Body of pancreas (tissue), 4 donors: ENCODE data around the gene ENOX2. TPM values are rescaled to one million over a fixed set of nuclear protein-coding genes. Genes with fewer than 3 reads are reported as not detected.
A peak's percentile ranks its signal among the peaks of the same experiment; 100 is the strongest.

Source experiments
- ATAC-seq: fragments of 150-250 bp; one replicate; pipeline ENCODE4 v1.9.1; 2016
- DNase-seq, 4 donors: peaks; one replicate each; pipeline ENCODE4 v3.0.0-alpha.2; 2019
- H3K27ac ChIP-seq, 4 donors: fragments of 200-600 bp; sonication (generic); 1 replicate in 3 of 4; 2 replicates in 1 of 4; pipeline versions ENCODE4 v1.5.1 to v1.6.1; 2016 to 2019; ENCODE audit warnings: mild to moderate bottlenecking in 1 of 4, mixed read lengths in 1 of 4, moderate library complexity in 1 of 4
- H3K27me3 ChIP-seq, 2 donors: fragments of 200-600 bp; sonication (generic); one replicate each; pipeline ENCODE4 v1.6.0; 2016; ENCODE audit warnings: mild to moderate bottlenecking in 1 of 2
- H3K36me3 ChIP-seq, 2 donors: fragments of 200-600 bp; sonication (generic); replicated peaks in 1 of 2; 2 replicates each; pipeline ENCODE4 v1.5.1; 2016; ENCODE audit warnings: low read depth in 2 of 2; ENCODE audit not compliant: insufficient read depth in 1 of 2
- H3K4me1 ChIP-seq: fragments of 200-600 bp; sonication (generic); one replicate; pipeline ENCODE4 v1.6.0; 2016
- H3K4me3 ChIP-seq, 2 donors: fragments of 200-600 bp; sonication (generic); 1 replicate in 1 of 2; 2 replicates in 1 of 2; pipeline ENCODE4 v1.5.1; 2016 to 2019
- H3K9me3 ChIP-seq, 3 donors: fragments of 200-600 bp; sonication (generic); 1 replicate in 2 of 3; 2 replicates in 1 of 3; pipeline ENCODE4 v1.5.1; 2016
- POLR2A ChIP-seq, 3 donors: fragments of 450-650 bp; IDR thresholded peaks; one replicate each; pipeline ENCODE4 v1.6.1; 2016; ENCODE audit warnings: antibody characterized with exemption in 3 of 3, mild to moderate bottlenecking in 2 of 3
- WGBS, 2 donors: methylation state at CpG; one replicate each; pipeline ENCODE4 v1.1.5; 2017; 5-methylcytosine and 5-hydroxymethylcytosine counted together
- intact Hi-C: fragments of 100-400 bp; cut with DNase I; formaldehyde crosslinking; loops from one replicate; pipeline ENCODE4 v1.15.1; 2023
- total RNA-seq, 2 donors: library from RNA; depleted of rRNA; stranded (reverse); fragments of >200 nt; gene quantifications; one replicate each; pipeline ENCODE4 v1.1.0, GENCODE V29; 2016
- TF ChIP-seq, protein P1 (sequence below), 7 experiments: fragments of 450-650 bp in 4 of 7; fragments of 200-600 bp in 3 of 7; sonication (generic) in 3 of 7; IDR thresholded peaks; one replicate each; pipeline ENCODE4 v1.5.1; 2016 to 2019; ENCODE audit warnings: antibody characterized with exemption in 7 of 7

Gene ENOX2
- total RNA-seq, 2 donors from 2014 or later = 7.9 to 9.1 TPM

DNA sequence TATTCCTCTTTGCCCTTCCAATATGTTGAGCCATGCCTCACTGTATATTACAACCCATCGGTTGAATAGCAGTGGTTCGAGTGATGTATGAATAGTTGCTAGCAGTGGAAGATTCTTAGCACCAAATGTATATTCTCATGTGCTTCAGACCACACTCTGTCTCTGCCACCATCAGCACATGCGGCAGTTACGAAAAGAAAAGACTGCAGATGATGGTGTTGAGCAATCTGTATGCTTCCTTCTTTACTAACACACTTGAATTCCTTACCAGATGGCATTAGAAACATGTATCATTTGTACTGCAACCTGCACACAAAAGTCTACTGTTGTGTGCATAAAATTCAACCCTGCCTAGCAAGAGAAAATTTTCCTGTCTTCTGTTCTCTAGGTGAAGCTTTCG lies 214.6 kb downstream of the ENOX2 start:
- TF ChIP-seq, protein P1, sequence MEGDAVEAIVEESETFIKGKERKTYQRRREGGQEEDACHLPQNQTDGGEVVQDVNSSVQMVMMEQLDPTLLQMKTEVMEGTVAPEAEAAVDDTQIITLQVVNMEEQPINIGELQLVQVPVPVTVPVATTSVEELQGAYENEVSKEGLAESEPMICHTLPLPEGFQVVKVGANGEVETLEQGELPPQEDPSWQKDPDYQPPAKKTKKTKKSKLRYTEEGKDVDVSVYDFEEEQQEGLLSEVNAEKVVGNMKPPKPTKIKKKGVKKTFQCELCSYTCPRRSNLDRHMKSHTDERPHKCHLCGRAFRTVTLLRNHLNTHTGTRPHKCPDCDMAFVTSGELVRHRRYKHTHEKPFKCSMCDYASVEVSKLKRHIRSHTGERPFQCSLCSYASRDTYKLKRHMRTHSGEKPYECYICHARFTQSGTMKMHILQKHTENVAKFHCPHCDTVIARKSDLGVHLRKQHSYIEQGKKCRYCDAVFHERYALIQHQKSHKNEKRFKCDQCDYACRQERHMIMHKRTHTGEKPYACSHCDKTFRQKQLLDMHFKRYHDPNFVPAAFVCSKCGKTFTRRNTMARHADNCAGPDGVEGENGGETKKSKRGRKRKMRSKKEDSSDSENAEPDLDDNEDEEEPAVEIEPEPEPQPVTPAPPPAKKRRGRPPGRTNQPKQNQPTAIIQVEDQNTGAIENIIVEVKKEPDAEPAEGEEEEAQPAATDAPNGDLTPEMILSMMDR (IDR thresholded peaks at IDR 0.05) = no peak
- no peak for TF ChIP-seq POLR2A (IDR thresholded peaks at IDR 0.05)
- Histone ChIP-seq H3K27ac (no peak overlapping the region), H3K9me3 (no peaks in the 10 kb centered on the region), H3K27me3 (no peaks in the 10 kb centered on the region), H3K4me3 (no peak overlapping the region), H3K4me1 (no peaks in the 10 kb centered on the region), H3K36me3 (no peaks in the 10 kb centered on the region)
- ATAC-seq = no peak
- DNase-seq = no peak
- WGBS, 2 donors = 68 to 97% methylated on average over 5 of the region's 5 CpGs
- intact Hi-C loops = no loop called here

DNA sequence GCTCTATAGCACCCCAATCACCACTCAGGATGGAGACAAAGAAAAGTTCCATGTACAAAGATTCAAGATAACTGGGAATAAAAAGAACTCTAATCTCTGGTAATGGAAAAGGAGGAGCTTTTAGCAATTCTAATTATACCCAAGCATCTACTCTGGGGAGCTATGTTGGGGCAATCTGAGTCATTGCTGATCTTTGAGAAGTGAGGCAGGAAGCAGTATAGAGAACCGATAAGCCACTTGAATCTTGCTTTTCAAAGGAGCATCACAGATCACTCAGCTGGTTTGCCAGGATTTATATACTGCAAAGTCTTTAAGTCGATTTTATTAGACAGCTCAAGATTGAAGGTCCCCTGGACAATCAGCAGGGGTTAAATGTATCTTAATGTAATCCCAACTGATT lies 220.0 kb downstream of the ENOX2 start:
- intact Hi-C loops = no loop called here
- Histone ChIP-seq H3K27me3 (no peaks in the 10 kb centered on the region), H3K4me3 (no peak overlapping the region), H3K27ac (no peak overlapping the region), H3K36me3 (no peaks in the 10 kb centered on the region), H3K4me1 (no peaks in the 10 kb centered on the region), H3K9me3 (no peaks in the 10 kb centered on the region)
- WGBS, 2 donors = 73 to 79% methylated on average over 2 of the region's 2 CpGs
- ATAC-seq = no peak
- no peak for DNase-seq
- no peak for TF ChIP-seq POLR2A (IDR thresholded peaks at IDR 0.05)
- TF ChIP-seq, protein P1 (IDR thresholded peaks at IDR 0.05) = no peak

DNA sequence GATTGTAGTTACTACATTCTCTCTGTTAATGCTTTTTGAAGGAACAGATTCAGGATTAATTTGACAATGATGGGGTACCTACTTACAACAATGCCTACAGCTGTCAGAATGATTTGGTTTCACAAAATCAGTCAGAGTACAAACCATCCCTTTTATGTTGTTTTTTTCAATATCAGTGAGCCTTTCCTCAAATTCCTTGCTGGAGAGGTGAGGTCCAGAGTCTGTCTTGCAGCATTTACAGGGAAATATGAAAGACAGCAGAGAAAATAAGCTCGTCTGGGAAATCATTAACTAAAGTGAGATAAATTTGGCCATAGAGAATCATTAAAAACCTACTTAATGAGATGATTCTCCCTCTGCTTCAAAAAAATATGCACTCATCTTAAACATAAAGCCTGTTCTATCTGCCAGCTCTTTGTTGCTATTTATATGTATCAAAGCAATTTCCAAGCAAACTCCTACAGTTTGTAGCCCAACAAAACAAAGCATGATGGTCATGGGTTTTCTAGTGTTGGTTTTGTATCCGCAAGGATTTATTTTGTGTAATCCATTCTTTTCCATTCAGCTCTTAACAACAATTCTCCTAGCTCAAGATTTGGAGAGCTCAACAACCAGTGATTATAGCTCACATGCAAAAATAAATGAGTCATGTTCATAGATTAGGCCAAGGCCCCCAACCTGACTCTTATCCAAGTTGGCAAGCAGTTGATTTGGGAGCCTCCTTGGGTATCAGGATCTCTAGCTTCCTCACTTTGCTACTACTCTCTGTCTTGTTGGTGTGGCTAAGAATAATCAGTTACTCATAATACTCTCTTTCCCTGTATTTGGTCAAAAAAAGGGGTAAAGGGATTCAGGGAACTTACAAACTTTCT lies 222.6 kb downstream of the ENOX2 start:
- Histone ChIP-seq H3K4me3 (no peak overlapping the region), H3K9me3 (no peaks in the 10 kb centered on the region), H3K4me1 (peaks cover 6% of the 10 kb centered on the region), H3K27ac (no peak overlapping the region), H3K27me3 (no peaks in the 10 kb centered on the region), H3K36me3 (no peaks in the 10 kb centered on the region)
- peak in 3 of 4 donors; percentile 5 to 44 (median 28) for DNase-seq
- TF ChIP-seq, protein P1 (IDR thresholded peaks at IDR 0.05) = no peak
- TF ChIP-seq POLR2A (IDR thresholded peaks at IDR 0.05) = no peak
- no peak for ATAC-seq
- intact Hi-C loops = no loop called here
- 32 to 48% methylated on average over 2 of the region's 2 CpGs for WGBS, 2 donors

DNA sequence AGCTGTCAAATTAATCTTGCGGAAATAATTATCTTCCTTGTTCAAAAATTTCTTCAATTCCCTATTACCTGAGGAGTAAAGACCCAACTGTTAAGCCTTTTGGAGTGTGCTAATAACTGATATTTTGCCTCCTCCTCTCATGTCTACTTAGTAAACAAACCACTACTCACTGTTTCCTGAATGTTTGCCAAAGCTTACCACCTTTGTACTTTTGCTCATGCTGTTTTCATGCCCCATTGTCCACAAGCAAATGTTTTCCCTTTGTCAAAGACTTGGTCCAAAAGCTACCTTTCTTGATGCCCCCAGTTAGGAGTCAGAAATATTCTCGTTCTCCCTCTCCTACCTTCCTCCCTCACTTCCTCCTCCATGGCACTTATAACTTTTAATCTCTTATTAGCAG lies 226.1 kb downstream of the ENOX2 start:
- peaks cover 6% of the 10 kb centered on the region for H3K4me1 ChIP-seq
- intact Hi-C loops = no loop called here
- H3K9me3 ChIP-seq = no peaks in the 10 kb centered on the region
- ATAC-seq (no peak), DNase-seq (peak in 1 of 4 donors; percentile 3)
- no peak overlapping the region for H3K4me3 ChIP-seq
- no peaks in the 10 kb centered on the region for H3K36me3 ChIP-seq
- no peak overlapping the region for H3K27ac ChIP-seq
- TF ChIP-seq POLR2A (IDR thresholded peaks at IDR 0.05) = no peak
- TF ChIP-seq, protein P1 (IDR thresholded peaks at IDR 0.05) = no peak
- 33 to 50% methylated on average over 2 of the region's 2 CpGs for WGBS, 2 donors
- H3K27me3 ChIP-seq = no peaks in the 10 kb centered on the region

DNA sequence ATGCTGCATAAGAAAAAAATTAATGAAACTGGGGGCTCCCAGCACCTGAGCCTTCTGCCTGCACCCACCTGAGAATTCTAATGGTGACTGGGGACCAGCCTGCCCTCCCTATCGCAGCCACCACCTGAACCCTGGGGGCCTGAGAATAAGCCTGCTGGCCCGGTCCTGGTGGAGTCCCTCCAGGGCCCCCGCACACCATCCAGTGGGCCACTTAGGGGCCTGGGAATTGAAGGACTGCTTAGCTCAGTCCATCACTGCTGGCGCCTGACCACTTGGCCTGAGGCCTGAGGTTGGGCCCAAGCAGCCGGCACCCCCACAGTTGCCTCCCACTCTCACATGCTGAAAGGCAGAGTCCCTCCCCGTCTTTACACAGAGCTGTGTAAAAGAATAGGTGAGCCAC lies 230.8 kb downstream of the ENOX2 start:
- 83 to 93% methylated on average over 1 to 5 of the region's 6 CpGs for WGBS, 2 donors
- ATAC-seq (no peak), DNase-seq (no peak)
- intact Hi-C loops = no loop called here
- peaks cover 6% of the 10 kb centered on the region for H3K4me1 ChIP-seq
- no peaks in the 10 kb centered on the region for H3K9me3 ChIP-seq
- no peaks in the 10 kb centered on the region for H3K36me3 ChIP-seq
- H3K4me3 ChIP-seq = no peak overlapping the region
- no peak overlapping the region for H3K27ac ChIP-seq
- no peaks in the 10 kb centered on the region for H3K27me3 ChIP-seq
- no peak for TF ChIP-seq POLR2A (IDR thresholded peaks at IDR 0.05)
- TF ChIP-seq, protein P1 (IDR thresholded peaks at IDR 0.05) = no peak
